Measurements from ENCODE around the gene BGN. TPM values are rescaled to one million over a fixed set of nuclear protein-coding genes. Genes with fewer than 3 reads are reported as not detected.

Gene BGN
- total and polyA plus RNA-seq, 10 of the 15 experiments (the other 5 are each of a cell fraction or from before 2014, with no cell fraction given) = 0.06 to 0.18 (median 0.12) TPM; not detected in 7

- ChIA-PET SMC1A (ENCODE audit: uncharacterized antibody, unreplicated experiment) (no interaction called here), CTCF (no interaction called here), RAD21 (ENCODE audit: unreplicated experiment) (no interaction called here), POLR2A (no interaction called here)
- Histone ChIP-seq H3K27ac (ENCODE audit: control insufficient read depth, insufficient read depth) (no peak overlapping the region), H3K9me3 (replicated peaks; ENCODE audit: control insufficient read depth, insufficient read depth, low read length) (no peaks in the 10 kb centered on the region), H3K4me3 (no peak overlapping the region), H3K4me2 (ENCODE audit: control insufficient read depth, insufficient read depth) (no peak overlapping the region), H4K20me1 (ENCODE audit: control insufficient read depth, insufficient read depth) (no peaks in the 10 kb centered on the region), H3K36me3 (ENCODE audit: control insufficient read depth in 2 of 2, insufficient read depth in 2 of 2, low read length in 1 of 2) (no peaks in the 10 kb centered on the region), H3K79me2 (ENCODE audit: control insufficient read depth, insufficient read depth, low read length) (no peaks in the 10 kb centered on the region), H3K9ac (ENCODE audit: control insufficient read depth, insufficient read depth, low read length) (no peak overlapping the region), H3K27me3 (replicated peaks in 1 of 2; ENCODE audit: control insufficient read depth in 2 of 2, insufficient read depth in 2 of 2, low read length in 1 of 2) (no peaks in the 10 kb centered on the region; a peak in 1 of 4 replicates), H2AFZ (ENCODE audit: control insufficient read depth, low read depth, low read length) (no peak overlapping the region), H3K4me1 (ENCODE audit: control insufficient read depth, insufficient read depth, low read length) (no peaks in the 10 kb centered on the region)
- ATAC-seq (no peak), FAIRE-seq (no peak), DNase-seq (ENCODE audit: low read depth, low spot score) (no peak)
- 11% methylated on average over 11 of the region's 11 CpGs for WGBS (ENCODE audit: insufficient coverage, insufficient replicate concordance, low lambda C conversion rate, missing lambda C conversion rate)
- intact Hi-C loops (cut with micrococcal nuclease; ENCODE audit: unreplicated experiment) = no loop called here
- TF ChIP-seq NKRF (conservative IDR thresholded peaks at IDR 0.05) (no peak), NFYA (IDR thresholded peaks at IDR 0.05; ENCODE audit: borderline replicate concordance, low read depth, low read length) (no peak), MLLT1 (IDR thresholded peaks at IDR 0.05) (no peak), TBL1XR1 (IDR thresholded peaks at IDR 0.05; ENCODE audit: low read depth, low read length) (no peak), ZNF687 (IDR thresholded peaks at IDR 0.05) (no peak), USF1 (IDR thresholded peaks at IDR 0.05; ENCODE audit: borderline replicate concordance, extremely low read length, insufficient read depth, low read depth, low read length) (no peak), BMI1 (IDR thresholded peaks at IDR 0.05; ENCODE audit: borderline replicate concordance) (no peak), SMAD1 (IDR thresholded peaks at IDR 0.05; ENCODE audit: low read depth, partially characterized antibody) (no peak), TARDBP (IDR thresholded peaks at IDR 0.05; ENCODE audit: borderline replicate concordance) (no peak), IKZF2 (IDR thresholded peaks at IDR 0.05) (no peak), CHD1 (IDR thresholded peaks at IDR 0.05; ENCODE audit: low read depth, low read length) (no peak), SMAD5 (IDR thresholded peaks at IDR 0.05; ENCODE audit: low read depth) (no peak)
- no TSS peak for BruUV-seq (replicated peaks)
- in situ Hi-C loops (cut with MboI) = no loop called here
Measured at GRCh38 chrX:153477364-153477857, 17.4 kb upstream of the BGN start.

All from GM12878 (cell line).